NCI-H2081 (cell line): ENCODE results near the gene SARS2.
A peak's percentile ranks its signal among the peaks of the same experiment; 100 is the strongest.

Experiments
- DNase-seq, 2 experiments: peaks; one replicate each; lab custom pipeline; 2025; lab: John Stamatoyannopoulos, UW

The SARS2 gene

DNA sequence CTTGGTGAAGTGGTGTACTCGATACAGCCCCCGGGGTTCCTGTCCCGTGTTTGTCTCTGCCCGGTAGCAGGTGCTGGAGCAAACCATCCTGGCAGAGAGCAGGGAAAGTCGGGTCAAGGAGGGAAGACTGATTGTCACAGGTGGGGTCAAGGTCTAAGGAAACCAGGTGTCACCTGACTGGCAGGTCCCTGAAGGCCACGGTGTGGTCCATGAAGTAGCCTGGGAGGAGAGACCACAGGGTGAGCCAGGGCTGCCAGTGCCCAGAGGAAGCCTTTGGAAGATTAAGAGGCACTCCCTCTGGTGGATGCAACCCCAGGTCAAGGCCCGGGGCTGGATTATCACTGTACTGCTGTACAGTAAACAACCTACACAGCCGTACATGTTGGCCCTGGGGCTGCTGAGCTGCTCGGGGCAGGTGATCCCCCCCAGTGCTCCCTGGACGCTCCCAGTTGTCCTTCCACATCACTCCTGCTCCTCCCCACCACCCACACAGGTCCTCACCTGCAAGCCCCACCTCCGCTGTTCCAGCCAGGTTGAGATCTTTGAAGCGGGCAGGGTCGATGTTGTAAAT is 12.6 kb downstream of the SARS2 start:
- no peak for DNase-seq

DNA sequence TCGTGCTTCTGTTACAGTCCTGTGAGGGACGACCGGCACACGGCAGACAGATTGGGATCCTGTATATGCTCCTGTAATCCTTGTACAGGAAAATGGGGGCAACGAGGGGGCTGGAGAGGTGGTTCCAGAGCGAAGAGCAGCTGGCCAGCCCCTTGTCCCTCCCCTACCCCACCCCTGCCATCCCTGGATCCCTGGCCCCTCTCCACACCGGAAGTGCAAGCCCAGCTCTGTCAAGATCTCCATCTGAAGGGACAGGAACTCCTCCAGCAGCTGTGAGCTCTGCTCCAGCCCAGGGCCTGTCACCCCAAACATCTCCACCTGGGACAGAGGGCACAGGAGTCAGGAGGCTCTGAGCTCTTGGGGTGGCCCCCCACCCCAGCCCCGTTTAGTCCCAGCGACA is 13.0 kb downstream of the SARS2 start:
- no peak for DNase-seq

DNA sequence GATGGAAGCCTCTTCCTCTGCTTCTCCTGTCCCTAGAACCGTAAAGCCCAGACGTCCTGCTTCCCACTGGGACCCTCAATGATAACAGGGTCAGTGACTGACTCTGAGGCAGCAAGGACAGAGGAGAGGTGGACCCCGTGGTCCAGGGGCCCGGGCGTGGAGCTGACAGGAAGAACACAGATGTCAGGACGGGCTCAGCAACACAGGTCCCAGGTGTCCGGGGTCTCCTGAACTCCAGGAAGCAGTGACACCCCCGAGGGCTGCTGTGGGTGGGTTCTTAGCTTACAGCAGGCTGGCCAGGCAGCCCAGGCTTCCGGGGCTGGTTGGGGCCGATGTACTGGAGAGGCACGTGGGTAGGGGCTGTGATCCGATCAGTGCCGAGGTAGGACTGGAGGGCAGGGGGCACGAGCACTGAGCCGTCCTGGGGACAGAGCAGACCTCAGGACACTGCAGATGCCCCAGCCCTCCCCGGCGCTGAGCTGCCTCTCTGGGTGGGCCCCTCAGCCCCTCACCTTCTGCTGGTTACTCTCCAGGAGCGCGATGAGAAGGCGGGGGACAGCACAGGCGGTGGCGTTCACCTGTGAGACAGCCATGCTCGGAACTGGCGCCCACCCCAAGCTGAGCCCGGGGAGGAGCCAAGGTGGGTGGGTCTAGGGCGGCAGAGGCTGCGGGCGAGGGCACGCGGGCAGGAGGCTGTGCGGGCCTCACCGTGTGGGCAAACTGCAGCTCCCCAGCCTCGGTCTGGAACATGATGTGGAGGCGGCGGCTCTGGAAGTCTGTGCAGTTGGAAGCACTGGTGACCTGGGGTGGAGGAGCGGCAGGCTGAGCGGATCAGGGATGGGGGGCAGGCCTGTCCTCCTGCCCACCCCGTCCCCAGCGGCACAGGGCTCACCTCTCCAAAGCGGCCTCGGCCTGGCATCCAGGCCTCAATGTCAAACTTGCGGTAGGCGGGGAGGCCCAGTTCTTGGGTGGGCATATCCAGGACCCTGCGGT is 14.9 kb downstream of the SARS2 start:
- no peak for DNase-seq

DNA sequence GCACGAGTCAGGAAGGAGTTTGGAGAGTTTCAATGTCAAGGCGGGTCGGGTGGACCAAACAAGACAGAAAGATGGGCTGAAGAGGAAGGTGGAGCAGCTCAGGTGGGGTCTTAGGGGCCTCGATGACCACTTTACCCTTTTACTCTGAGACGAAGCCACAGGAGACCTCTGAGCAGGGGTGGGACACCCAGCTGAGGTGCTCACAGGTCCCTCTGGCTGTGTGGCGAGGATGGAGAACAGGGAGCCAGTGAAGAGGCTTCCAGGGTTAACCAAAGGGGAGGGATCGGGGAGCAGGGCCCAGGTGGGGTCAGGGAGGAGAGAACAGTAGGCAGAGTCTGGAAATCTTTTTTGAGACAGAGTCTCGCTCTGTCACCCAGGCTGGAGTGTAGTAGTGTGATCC is 16.6 kb downstream of the SARS2 start:
- no peak for DNase-seq

DNA sequence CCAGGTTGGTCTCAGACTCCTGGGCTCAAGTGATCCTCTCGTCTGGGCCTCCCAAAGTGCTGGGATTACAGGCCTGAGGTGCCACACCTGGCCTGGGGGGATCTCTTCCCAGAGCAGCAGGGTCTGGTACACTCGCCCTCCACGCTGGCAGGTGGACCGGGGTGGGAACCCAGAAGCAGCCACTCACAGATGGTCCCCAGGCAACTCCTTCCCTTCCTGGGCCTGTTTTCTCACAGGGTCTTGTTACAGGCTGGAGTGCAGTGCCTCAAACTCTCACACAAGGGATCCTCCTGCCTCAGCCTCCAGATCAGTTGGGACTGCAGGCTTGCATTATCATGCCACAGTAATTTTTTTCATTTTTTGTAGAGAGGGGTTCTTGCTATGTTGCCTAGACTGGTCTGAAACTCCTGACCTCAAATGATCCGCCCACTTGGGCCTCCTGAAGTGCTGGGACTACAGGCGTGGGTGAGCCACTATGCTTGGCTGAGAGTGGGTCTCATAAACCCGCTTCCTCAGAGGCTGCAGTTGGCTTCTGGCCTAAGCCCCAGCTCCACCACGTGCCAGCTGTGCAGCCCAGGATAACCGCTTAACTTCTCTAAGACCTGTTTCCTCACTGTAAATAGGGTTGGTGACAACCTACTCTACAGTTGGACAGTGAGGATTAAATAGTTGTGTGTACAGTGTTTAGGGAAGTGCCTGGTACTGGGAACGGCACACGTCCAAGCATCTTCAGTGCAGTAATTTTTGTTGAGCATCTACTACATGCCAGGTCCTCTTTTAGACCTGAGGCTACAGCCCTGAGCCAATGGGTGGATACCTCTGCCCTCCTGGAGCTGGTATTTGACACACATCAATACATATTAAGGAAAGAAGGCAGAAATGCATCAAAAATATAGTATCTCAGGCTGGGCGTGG is 17.7 kb downstream of the SARS2 start:
- DNase-seq = no peak

DNA sequence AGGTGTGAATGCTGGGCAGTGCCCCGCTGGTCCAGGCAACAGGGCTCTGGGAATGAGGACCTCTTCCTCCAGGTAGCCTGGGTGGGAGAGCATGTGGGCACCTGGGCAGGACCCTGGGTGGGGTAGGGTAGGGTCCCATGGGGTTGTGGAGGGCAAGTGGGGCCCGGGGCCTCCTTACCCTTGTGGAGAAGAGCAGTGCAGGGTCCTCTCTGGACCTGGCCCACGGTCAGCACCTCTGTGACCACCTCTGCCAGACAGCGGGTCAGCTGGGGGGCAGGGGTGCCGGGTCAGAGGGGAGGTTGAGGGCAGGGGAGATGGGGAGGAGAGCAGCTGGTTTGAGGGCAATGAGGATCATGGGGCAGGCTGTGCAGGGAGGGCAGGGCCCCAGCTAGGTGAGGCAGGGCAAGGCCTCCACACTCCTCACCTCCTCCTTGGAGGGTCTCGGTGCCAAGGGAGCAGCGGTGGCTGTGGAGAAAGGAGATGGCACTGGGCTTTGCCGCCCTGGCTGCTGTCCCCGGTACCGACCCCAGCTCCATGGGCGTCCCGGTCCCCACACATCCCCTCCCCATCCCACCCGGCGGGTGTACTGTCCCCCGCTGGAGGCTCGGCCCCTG is 19.1 kb downstream of the SARS2 start:
- no peak for DNase-seq

DNA sequence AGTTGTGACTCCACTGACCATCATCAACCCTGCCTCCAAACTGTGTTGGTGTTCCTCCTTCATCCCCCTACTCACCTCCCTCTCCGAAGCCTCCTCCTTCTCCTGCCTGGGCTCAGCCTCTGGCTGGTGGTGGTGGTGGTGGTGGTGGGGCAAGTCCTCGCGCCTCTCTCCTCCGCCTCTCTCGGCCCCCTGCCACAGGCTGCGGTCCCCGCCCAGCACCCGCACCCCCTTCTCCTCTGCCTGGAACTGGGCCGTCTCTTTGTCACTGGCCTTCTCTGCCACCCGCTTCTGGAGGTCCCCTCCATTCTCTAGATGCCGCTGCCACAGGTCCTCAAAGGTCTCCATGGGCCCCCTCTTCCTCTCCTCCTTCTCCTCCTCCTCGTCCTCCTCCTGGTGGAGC is 20.1 kb downstream of the SARS2 start:
- no peak for DNase-seq

DNA sequence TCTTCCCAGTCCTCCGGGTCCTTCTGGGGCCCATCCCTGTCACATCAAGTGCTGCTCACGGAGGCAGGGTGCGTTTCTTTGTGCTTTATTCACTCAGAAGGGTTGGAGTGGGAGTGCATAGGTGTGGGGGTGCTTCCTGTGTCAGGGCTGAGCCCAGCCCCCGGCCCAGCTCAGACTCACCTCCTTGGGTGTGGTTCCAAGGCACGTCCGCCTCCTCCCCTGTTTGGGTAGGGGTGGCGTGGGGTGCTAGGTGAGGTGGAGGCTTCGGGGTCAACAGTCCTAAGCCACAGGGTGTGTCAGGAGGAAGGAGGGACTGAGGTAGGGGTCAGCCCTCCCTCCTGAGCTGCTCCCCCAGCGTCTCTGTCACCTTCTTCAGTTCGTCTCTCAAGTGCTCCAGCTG is 21.7 kb downstream of the SARS2 start:
- DNase-seq = no peak

DNA sequence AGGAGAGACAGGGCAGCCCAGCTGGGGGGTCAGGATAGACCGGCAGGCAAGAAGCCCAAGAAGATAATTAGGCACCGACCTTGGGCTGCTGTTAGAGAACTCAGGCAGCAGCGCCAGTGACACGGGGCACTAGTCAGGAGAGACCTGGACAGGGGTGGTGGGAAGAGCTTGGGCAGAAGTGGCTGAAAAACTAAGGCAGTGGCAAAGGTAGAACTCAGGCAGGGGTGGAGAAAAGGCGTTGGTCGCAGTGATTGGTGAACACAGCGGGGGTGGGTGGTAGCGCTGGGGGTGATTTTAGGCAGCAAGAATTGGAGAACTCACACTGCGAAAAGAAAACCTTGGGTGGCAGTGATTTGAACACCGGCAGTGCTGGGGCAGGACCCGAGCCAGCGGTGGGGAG is 22.9 kb downstream of the SARS2 start:
- DNase-seq = no peak

DNA sequence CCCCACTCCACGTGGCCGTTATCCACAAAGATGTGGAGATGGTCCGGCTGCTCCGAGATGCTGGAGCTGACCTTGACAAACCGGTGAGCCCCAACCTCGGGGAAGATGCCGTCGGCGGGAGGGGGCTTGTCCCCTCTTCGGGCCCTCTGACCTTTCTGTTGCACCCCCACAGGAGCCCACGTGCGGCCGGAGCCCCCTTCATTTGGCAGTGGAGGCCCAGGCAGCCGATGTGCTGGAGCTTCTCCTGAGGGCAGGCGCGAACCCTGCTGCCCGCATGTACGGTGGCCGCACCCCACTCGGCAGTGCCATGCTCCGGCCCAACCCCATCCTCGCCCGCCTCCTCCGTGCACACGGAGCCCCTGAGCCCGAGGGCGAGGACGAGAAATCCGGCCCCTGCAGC is 23.3 kb downstream of the SARS2 start:
- DNase-seq = no peak

DNA sequence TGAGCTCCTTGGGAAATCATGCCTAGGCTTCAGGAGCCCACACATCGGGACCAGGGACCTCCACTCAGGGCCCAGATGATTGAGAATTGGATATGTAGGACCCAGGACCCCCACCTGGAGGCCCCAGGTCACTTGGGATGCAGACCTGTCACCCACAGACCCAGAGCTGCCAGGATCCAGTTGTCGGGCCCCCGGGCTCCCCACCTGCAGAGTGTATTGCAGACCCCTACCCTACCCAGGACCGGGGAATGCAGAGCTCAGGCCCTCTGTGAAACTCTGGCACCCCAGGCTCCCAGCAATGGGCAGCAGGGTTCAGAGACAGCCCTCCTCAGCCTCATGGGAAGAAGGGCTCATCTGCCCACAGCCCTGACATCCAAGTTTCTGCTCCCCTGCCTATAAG is 24.9 kb downstream of the SARS2 start:
- no peak for DNase-seq

DNA sequence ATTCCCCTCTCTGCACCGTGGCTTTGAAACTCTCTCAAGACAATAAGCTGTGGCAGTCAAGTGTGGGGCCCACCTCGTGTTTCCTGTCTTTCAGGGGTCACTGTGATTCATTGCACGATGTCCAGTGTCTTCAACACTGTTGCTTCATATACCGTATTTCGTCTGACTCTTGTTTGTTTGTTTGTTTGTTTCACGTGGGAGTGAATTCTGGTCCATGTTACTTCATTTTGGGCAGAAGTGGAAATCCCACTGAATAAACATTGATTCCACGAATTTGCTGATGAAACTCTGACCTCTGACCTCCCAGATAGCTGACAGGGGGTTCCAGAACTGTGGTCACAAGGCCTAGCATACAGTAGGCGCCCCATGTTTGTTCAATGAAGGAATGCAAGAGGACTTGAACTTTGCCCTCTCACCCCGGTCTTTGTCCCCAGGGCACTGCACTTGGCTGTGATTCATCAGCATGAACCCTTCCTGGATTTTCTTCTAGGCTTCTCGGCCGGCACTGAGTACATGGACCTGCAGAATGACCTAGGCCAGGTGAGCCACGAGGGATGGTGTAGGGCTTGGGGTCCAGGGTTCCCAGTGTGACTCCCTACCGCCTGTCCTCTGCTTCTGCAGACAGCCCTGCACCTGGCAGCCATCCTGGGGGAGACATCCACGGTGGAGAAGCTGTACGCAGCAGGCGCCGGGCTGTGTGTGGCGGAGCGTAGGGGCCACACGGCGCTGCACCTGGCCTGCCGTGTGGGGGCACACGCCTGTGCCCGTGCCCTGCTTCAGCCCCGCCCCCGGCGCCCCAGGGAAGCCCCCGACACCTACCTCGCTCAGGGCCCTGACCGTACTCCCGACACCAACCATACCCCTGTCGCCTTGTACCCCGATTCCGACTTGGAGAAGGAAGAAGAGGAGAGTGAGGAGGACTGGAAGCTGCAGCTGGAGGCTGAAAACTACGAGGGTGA is 25.7 kb downstream of the SARS2 start:
- DNase-seq = no peak

DNA sequence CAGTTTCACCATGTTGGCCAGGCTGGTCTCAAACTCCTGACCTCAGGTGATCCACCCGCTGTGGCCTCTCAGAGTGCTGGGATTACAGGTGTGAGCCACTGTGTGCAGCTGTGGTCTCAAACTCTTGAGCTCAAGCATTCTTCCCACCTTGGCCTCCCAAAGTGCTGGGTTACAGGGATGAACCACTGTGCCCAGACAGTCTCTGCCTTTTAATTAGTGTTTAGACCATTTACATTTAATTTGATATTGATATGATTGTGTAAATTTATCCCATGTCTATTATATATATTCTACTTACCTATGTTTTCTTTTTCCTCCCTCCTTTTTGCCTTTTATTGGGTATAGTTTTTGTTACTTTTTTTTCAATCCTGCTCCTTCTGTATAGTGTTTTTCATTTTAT is 28.9 kb downstream of the SARS2 start:
- DNase-seq = no peak

DNA sequence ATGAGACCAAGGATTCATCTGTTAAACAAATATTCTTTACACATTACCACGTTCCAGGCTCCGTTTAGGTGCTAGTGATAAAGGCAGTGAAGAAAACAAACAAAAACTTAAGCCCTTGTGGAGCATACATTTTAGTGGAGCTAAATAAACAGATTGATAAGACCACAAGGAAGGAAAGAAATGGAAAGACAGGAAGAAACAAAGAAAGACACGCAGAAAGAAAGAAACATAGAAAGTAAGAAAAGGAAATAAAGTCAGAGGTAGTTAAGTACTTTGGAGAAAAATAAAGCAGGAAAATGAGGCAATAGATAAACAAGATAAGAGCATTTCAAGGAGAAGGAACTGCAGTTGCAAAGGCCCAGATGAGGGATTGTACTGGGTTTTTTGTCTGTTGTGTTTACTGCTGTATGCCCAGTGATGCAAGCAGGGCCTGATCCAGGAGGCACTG is 29.8 kb downstream of the SARS2 start:
- DNase-seq = no peak

DNA sequence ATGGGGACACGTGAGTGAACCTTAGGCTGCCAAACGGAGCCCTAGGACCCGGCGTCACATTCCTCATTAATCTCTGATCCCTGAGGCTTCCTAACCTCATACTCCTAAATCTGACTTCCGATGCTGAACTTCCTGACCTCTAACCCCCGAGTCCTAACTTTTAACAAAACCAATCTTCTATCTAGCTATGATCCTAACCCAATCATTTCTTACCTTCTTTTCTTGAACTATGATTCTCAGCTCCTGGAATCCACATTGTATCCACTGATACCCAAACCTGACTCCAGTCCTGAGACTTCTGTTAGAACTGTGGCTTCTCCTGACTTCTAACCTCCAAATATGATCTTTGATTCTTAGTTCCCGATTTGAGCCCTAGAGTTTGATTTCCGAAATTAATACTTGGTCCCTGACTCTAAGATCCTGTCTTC is 30.3 kb downstream of the SARS2 start:
- DNase-seq = no peak

DNA sequence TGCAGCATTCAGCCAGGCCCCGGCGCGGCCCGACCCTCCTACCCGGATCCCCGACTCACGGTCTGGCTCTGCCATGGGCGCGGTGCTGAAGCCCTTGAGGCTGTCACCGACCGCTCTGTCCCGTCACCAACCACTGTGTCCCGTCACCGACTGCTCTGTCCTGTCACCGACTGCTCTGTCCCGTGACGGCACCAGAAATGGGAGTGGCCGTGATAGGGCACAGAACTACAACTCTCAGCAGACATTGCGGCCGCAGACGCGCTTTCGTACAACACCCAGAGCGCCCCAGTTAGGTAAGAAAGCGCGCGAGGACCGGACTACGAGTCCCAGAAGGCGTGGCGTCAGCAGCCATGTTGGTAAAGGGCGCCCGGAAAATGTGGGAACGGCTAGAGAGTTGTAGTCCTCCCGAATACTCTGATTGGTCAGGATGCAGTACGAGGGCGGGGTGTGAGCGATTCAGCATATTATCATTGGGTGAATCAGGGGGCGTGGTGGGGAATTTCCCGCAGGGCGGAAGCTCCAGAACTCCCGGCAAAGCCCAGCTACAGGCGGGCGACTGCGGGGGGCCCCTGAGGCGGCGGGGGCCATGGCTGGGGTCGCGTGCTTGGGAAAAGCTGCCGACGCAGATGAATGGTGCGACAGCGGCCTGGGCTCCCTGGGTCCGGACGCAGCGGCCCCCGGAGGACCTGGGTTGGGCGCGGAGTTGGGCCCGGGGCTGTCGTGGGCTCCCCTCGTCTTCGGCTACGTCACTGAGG is 30.9 kb downstream of the SARS2 start, which contains the start of the genes NFKBIB and SIRT2:
TSS of gene NFKBIB (plus strand) at position 523 of the 755 bp plus-strand sequence. CDS start at position 587, 64 bp downstream.
TSS of gene SIRT2 (minus strand) at position 172 of the 755 bp plus-strand sequence. CDS start at position 75, 97 bp downstream.
- DNase-seq = peak; percentile 99

DNA sequence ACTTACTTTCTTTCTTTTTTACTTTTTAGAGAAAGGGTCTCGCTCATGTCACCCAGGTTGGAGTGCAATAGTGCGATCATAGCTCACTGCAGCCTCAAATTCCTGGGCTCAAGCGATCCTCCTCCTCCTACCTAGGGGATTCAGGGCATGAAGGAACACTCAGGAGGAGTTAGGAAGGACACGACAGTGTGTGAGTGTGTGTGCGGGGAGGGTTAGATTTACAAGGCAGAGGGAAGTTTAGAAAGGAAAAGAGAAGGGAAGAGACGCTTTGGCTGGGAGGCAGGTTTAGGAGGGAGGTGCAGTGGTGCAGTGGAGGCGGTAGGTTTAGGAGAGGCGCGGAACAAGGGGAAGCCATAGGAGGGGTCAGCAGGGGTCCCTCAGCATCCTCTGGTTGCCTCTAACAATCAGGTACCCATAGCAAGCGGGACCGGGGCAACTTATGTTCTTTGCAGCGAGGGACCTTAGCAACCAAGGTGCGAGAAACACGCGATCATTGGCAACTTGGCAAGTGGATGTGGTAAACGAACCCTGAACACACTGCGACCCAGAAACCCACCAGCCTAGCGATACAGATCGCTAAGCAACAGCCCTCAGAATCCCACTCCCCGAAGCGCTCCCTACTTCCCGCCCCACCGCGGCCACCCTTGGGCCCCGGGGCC is 31.6 kb downstream of the SARS2 start:
- no peak for DNase-seq

DNA sequence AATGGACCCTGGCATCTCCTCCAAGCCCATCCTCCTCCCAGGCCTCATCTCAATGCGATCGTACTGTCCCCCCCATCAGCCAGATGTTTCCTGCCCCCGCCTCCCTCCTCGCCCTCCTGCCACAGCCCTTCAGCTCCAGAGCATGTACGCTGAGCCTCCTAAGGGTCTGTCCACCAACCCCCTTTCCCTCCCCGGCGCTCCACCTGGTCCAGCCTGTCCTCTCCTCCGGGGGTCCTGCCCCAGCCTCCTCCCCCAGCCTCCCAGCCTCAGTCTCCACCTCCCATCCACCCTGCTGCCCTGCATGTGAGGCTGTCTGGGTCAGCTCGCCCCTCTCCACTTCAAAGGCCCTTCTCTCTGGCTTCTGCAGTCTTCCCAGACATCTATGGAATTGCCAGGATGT is 35.6 kb downstream of the SARS2 start:
- no peak for DNase-seq

DNA sequence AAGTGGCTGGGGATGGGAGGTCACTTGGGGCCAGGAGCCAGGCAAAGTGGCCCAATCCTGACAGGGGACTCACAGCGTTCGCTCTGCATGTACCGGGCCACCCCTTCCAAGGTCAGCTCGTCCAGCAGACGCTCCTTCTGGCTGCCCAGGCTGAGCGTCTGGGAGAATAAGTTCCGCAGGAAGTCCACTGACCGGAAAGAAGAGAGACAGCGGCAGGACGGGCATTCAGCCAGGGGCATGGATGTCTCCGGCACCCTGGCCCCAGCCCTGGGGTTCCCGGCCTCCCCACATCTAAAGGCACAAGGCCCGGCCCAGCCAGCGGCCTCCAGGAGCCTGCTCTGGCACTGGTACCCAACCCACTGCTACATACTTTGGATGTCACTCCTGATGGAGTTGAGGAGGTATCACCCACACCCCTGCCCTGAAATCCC is 37.2 kb downstream of the SARS2 start:
- DNase-seq = no peak
